ENCODE measurements around the gene HOXA6.

GRCh38 chr7:27113991-27114769 lies 33.4 kb downstream of the HOXA6 start:
- TF ChIP-seq, protein P1, sequence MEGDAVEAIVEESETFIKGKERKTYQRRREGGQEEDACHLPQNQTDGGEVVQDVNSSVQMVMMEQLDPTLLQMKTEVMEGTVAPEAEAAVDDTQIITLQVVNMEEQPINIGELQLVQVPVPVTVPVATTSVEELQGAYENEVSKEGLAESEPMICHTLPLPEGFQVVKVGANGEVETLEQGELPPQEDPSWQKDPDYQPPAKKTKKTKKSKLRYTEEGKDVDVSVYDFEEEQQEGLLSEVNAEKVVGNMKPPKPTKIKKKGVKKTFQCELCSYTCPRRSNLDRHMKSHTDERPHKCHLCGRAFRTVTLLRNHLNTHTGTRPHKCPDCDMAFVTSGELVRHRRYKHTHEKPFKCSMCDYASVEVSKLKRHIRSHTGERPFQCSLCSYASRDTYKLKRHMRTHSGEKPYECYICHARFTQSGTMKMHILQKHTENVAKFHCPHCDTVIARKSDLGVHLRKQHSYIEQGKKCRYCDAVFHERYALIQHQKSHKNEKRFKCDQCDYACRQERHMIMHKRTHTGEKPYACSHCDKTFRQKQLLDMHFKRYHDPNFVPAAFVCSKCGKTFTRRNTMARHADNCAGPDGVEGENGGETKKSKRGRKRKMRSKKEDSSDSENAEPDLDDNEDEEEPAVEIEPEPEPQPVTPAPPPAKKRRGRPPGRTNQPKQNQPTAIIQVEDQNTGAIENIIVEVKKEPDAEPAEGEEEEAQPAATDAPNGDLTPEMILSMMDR (conservative IDR thresholded peaks at IDR 0.05; ENCODE audit: low read depth in 2 of 2) = no peak
- no peak for TF ChIP-seq ZNF331 (CRISPR knock-in tag; IDR thresholded peaks at IDR 0.05; ENCODE audit: low read depth)
- TF ChIP-seq CREB1 (CRISPR knock-in tag; IDR thresholded peaks at IDR 0.05; ENCODE audit: low read depth) = no peak
- TF ChIP-seq, protein P2, sequence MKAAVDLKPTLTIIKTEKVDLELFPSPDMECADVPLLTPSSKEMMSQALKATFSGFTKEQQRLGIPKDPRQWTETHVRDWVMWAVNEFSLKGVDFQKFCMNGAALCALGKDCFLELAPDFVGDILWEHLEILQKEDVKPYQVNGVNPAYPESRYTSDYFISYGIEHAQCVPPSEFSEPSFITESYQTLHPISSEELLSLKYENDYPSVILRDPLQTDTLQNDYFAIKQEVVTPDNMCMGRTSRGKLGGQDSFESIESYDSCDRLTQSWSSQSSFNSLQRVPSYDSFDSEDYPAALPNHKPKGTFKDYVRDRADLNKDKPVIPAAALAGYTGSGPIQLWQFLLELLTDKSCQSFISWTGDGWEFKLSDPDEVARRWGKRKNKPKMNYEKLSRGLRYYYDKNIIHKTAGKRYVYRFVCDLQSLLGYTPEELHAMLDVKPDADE (IDR thresholded peaks at IDR 0.05) = no peak
- no peak for TF ChIP-seq JUNB (IDR thresholded peaks at IDR 0.05; ENCODE audit: unreplicated experiment)

All from GM23338 (cell line).